ENCODE measurements around the gene KCNG1.
A peak's percentile ranks its signal among the peaks of the same experiment; 100 is the strongest.
"Not testable (repeated sequence)": the region's sequence is repeated elsewhere in the genome, so short reads cannot be mapped to it uniquely, and the experiment has no call there.

The KCNG1 gene

DNA sequence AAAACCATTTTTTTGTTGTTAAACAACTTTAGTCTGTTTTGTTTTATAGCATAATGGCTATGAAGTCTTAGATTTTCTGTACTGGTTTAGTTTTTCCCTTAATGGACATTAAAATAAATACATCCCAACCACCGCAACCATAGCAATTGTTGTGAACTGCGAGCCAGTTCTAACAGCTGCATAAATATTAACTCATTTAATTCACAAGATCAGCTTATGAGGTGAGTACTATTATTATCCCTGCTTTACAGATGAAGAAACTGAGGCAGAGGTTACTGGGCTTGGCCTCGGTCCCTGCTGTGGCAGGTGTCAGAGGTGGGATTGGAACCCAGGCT, 41.2 kb downstream of the KCNG1 start:
- no peak for DNase-seq

DNA sequence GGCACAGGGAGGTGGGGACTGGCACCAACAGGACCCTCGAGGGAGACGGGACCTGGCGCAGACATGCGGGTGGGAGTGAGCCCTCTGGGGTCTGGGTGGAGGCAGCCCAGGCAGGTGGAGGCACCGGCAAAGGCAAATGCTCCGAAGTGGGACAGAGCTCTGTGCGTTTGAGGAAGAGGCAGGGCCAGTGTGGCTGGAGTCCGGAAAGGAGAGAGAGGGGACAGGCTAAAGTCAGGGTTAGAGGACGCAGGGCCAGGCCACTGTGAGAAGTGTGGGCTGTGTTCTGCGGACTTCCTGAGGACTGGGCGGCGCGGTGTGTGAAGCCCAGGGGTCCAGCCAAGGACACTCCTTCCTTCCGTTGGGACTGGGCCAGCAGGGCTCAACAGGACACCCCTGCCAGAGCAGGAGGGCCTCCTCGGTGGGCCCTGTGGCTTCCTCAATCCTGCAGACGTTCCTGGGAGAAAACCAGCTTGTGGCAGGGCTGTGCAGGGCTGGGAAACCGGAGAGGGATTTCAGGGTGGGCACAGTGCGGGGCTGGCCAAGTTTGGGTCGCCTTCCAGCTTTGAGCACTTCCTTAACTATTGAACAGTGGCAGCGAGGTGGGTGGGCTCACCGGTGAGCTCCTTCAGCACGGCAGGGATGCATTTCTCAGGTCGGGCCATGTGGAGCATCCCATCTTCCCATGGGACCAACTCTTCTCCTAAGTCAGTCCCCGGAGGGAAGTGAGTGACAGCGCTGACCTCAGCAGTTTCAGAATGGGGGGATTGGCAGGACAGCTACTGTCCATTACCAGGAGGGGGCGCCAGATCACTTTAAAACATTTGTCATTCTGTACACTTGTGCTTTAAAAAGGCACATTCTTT, 41.8 kb downstream of the KCNG1 start:
- DNase-seq = peak; percentile 42 to 55

DNA sequence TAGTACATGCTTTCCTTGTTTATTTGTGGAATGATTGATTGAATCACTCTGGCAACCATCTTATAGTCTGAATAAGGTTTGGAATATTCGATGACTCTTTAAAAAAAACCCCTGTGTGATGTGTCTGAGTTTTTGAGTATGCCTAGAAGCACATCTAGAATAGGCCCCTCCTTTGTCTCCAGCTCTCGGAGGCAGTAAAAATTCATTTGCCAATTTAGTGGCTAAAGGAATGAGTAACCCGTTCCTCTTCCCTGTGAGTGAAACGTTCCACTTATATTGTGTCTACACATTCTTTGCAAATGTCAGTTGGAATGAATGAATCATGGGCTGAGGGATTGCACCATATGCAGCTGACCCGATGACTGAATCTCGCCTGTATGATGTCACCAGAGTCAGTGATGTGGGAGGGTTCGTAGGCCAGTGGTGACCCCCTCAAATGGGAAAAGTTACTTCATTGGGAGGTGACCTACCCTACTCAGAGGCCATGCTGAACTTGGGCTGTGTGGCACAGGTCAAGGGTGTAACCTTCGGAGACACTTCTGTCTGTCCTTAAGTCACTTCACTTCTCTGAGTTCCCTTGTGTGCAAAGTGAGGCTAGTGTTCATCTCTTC, 42.7 kb downstream of the KCNG1 start:
- DNase-seq = no peak

DNA sequence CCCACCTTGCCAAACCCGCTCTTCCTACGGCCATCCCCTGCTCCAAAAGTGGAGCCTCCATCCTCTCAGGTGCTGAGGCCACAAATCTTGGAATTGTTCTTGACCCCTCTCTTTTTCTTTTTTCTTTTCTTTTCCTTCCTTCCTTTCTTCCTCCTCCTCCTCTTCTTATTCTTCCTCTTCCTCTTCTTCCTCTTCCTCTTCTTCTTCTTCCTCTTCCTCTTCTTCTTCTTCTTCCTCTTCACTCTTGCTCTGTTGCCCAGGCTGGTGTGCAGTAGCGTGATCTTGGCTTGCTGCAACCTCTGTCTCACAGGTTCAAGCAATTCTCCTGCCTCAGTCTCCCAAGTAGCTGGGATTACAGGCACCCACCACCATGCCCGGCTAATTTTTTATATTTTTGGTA, 44.4 kb downstream of the KCNG1 start:
- not testable (repeated sequence) for DNase-seq

DNA sequence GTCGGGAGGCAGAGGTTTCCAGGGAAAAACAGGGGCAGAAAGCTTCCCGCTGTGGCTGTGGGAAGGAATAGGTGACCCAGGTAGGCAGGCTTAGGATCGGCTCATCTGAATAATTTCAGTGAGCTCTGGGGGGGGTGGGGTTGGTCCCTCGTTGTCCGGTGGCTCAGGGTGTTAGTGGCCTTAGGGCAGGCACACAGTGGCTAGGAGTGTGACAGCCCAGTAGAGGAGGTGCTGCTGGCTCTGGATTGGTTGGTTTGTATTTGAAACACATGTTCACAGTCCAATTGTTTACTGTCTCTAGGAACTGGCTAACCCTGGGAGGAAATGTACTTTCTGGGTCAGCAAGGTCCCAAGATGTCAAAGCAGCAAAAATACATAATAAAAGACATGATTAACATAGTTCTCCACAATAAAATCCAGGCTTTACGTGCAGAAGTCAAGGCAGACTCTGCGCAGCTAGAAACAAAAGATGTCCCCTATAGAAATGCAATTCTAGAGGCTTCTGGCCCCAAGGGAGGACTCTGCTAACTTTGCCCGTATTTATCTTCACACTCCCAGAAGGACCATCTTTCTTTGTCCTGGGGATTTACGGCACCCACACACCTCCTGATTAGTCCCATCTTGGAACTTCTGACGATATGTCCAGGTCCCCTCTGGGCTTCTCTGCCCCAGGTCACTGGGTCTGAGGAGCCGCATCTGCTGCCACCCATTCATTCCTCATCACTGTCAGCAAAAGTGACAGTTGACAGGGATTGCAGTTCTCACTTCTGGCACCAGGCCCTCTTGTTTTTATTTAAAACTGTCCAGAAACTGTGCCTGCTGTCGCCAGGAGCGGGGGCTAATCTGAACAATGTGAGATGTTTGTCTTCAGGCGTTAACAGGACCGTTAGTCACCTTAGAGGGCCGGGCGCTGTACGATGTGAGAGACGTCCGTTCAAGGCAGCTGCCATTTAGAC, 45.6 kb downstream of the KCNG1 start:
- no peak for DNase-seq

DNA sequence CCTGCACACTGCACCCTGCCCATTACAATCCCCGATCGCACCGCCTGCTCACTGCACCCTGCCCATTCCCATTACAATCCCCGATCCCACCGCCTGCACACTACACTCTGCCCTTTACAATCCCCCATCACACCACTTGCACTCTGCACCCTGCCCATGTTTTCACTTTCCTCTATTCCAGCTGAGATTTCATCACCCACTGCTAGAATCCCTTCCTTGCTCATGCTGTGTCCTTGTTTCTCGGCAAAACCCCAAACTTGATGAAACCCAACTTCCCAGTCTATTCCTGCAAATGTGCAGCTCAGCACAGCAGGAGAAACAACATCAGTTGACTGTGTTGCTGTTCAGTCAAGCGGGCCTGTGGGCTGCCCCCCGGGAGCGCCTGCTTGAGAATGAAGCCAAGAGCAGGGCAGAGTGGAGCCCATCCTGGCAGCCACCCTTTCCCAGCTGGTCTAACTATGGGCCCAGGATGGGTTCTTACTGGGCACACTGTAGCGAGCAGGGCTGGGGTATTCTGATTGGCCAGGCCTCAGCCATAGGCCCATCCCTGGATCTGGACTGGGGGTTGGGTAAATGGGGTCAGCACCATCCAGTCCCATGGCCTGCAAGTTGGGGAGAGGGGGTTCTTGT, 47.1 kb downstream of the KCNG1 start:
- no peak for DNase-seq

DNA sequence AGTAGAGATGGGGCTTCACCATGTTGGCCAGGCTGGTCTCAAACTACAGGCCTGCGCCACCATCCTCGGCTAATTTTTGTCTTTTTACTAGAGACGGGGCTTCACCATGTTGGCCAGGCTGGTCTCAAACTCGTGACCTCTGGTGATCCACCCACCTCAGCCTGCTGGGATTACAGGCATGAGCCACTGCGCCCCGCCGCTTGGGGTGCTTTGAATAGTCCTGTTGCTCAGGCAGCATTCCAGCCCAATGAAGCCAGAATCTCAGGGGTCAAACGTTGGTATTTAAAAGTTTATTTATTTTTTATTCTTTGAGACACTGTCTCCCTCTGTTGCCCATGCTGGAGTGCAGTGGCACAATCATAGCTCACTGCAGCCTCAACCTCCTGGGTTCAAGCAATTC, 53.0 kb downstream of the KCNG1 start:
- DNase-seq = no peak

DNA sequence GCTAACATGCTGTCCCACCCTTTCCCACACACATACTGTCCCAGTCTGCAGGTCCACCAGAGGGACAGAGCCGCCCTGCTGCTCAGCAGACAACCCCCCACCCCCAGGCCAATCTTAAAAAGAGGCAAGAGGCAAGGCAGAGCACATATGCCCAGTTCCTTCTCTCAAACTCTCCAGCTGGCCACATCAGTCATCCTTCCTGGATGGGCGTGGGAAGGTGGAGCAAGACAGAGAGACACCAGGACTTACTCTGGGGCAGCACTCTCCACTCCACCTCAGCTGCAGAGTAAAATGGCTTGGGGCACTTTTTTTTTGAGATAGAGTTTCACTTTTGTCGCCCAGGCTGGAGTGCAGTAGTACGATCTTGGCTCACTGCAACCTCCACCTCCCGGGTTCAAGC, 53.5 kb downstream of the KCNG1 start:
- DNase-seq = no peak

DNA sequence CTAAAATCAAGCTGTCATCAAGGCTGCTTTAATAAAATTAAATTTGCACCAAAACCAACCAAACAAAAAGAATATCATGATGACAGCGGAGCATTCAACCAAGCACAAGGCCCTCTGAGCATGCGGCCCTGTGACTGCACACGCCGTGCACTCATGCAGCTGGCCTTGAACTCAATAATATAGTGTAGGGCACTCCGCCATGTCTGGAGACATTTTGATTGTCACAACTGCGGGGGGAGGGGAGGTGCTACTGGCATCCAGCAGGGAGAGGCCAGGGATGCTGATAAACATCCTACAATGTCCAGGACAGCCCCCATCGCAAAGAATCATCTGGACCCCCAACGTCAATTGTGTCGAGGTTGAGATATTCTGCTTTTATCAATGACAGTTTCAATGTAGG, 54.6 kb downstream of the KCNG1 start:
- DNase-seq = no peak

DNA sequence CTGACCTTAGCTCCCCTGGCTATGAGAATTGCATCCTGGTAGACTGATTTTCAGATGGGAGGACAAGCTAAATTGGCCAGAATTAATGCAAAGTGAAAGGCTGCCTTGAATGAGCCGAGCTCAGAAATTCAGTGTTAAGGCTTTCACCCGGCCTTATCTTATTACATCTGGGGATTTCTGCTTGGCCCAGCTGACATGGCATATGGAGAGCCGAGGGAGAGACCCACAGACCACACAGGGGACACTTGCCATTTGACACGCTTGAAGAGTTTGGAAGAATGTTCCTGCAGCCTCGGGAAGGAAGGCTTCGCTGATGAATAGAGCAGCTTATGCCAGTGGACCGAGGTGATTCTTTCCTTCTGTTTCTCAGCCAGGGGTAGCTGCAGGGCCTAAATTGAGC, 55.3 kb downstream of the KCNG1 start:
- no peak for DNase-seq

DNA sequence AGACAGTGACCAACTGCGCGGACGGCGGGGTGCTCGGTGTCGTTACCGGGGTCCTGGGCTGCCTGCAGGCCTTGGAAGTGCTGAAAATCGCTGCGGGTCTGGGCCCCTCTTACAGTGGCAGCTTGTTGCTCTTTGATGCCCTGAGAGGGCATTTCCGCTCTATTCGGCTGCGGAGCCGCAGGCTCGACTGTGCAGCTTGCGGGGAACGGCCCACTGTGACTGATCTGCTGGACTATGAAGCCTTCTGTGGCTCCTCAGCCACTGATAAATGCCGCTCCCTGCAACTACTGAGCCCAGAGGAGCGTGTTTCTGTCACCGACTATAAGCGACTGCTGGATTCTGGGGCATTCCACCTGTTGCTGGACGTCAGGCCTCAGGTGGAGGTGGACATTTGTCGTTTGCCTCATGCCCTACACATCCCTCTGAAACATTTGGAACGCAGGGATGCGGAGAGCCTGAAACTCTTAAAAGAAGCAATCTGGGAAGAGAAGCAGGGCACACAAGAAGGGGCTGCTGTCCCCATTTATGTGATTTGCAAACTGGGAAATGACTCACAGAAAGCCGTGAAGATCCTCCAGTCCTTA, 63.3 kb downstream of the KCNG1 start:
- DNase-seq = no peak

DNA sequence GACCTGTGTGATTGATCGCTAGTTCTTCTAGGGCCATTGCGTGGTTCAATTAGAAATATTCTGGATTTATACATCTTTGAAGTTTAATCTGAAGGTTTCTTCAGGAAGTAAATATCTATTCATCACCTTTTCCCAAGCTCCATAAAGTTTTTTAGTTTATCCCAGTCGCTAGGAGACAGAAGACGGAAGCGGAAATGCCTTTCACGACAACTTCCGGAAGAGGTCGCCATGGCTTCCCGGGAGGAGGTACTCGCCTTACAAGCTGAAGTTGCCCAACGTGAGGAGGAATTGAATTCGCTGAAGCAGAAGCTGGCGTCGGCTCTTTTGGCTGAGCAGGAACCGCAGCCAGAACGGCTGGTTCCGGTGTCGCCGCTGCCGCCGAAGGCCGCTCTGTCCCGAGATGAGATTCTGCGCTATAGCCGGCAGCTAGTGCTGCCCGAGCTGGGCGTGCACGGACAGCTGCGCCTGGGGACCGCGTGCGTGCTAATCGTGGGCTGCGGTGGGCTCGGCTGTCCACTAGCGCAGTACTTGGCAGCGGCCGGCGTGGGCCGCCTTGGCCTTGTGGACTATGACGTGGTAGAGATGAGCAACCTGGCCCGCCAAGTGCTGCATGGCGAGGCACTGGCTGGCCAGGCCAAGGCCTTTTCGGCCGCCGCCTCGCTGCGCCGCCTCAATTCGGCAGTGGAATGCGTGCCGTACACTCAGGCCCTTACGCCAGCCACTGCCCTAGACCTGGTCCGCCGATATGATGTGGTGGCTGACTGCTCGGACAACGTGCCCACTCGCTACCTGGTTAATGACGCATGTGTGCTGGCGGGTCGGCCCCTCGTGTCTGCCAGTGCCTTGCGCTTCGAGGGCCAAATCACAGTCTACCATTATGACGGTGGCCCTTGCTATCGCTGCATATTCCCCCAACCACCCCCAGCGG, 64.0 kb downstream of the KCNG1 start, which contains the start of gene MOCS3:
MOCS3 (plus strand) TSS at position 204 of the 928 bp plus-strand sequence; CDS start at position 229, 25 bp downstream.
- peak; percentile 57 to 77 for DNase-seq

DNA sequence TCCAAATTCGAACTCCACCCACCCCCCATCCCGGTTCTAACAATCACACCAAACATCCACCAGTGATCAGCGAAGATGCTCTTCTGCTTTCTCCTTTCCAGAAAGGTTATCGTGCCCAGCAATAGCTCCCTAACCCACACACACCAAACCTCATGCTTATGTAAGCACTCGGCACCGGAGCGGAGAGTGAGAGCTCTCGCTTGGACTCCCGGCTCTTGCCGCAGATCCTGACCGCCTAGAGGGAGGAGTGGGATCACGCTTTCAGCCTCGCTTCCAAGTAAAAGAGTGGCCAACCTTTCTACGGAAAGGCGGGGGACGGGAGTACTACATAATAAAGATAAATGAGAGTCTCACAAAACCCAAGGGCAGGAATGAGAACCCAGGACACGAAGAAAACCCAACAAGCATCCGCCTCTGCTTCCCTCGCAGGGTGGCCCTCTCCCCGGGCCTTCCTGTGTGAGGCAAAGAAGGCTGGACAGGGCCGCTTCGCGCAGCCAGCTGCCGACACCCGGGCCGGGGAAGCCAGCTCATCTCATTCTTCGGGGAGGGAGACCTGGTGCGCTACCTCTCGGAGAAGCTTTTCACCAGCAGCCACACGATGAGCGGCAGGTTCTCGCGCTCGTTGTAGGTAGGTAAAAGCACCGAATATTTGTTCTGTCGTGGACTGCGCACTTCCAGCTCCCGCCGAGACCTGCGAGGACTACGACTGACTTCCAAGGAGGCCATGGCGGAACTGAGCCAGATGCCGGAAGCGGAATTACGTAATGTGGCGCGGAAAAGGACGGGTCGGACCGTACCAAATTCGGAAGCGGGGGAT, 64.9 kb downstream of the KCNG1 start, which contains the start of gene DPM1:
DPM1 (minus strand) TSS at position 735 of the 817 bp plus-strand sequence; CDS start at position 726, 9 bp downstream.
- DNase-seq = peak; percentile 80 to 83

DNA sequence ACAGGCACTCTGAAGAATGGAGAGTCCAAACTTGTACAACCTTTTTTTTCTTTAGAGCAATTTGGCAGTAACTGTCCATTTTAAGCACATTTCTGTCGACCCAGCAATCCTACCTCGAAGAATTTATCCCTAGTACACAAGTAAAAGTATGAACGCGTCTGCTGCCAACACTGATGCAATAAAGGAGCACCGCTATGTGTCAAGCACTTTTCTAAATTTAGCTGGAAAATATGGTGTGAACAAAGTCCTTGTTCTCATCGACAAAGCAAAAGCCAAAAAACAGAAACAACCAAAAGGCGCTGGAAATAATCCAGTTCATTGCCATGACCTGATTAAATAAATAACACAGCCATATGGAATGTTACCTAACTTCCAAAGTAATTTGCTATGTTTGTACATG, 65.6 kb downstream of the KCNG1 start:
- DNase-seq = no peak

DNA sequence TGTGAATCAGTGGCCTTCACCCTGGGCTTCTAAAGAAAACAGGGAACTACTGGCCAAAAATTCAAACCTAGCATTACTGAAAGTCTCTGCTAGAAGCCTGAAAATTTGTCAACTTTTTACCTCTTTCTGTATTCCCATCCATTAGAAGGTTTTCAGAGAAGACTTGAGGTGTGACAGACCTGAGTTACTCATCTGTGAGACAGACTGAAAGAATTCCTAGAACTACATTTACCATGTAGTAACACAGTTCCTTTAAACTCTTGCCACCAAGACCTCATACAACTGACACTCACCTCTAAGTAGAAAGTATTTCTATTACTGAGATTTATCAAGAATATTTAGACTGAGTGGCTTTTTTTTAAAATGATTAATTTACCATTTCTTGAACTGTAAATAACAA, 69.1 kb downstream of the KCNG1 start:
- DNase-seq = no peak

Data from stimulated activated CD4-positive, alpha-beta T cell treated with anti-CD3 and anti-CD28 coated beads, Interleukin-4, amount 100 ng/mL, for 4 hours (primary cell).